GM19372 (cell line): ENCODE results near the gene YWHAG.
"Not testable (repeated sequence)": the region's sequence is repeated elsewhere in the genome, so short reads cannot be mapped to it uniquely, and the experiment has no call there.

Source experiments
- ATAC-seq: cut with Tn5 transposase; IDR thresholded peaks from one replicate; pipeline ENCODE4 v1.9.1; 2021; ENCODE audit warnings: mild to moderate bottlenecking, low read depth, moderate library complexity; ENCODE audit not compliant: unreplicated experiment

YWHAG gene

DNA sequence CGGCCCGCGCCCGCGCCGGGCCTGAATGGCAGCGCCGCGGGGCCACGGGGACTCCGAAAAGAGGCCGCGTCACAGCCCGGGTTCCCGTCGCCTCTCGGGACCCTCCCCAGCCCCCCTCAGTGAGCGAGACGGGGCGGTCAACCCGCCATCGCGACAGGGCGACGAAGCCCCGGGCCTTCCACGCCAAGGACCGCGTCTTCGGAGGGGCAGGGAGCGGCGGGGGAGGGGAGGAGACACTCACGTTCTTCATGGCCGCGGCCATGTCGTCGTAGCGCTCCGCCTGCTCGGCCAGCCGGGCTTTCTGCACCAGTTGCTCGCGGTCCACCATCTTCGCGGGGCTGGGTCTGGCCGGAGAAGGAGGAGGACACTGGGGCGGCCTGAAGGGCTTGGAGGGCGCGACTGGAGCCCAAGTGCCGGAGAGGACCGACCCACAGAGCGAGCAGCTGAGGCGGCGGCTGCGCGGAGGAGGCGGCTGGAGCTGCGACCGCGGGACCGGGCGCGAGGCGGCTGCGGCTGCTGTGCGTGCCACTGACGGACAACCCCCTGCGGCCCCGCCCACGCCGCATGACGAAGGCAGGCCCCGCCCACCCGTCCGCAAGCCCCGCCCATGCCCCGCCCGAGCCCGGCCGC, at the start of gene YWHAG:
Gene YWHAG (minus strand): TSS at position 511 of the 630 bp plus-strand sequence. CDS start 183 bp downstream, at position 328.
- ATAC-seq: peak; percentile 56

- no peak for ATAC-seq
Measured at GRCh38 chr7:76408121-76408560, 49.4 kb upstream of the YWHAG start.

DNA sequence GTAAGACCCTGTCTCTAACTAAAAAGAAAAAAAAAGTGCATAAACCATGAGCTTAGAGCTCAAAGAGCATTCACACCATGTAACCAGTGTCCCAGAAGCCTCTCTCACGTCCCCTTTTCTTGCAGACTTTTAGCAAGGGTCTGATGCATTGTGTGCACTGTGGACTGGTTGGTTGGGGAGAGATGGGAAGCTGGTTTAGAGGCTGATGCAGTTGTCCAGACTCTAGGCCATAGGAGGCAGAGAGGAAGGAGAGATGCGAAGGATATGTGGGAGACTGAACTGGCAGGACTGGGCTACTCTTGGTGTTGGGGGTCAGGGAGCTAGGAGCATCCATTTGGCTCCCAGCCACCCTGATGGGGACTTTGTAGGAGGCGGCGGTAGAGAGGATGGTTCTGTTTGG, 48.9 kb upstream of the YWHAG start:
- no peak for ATAC-seq

DNA sequence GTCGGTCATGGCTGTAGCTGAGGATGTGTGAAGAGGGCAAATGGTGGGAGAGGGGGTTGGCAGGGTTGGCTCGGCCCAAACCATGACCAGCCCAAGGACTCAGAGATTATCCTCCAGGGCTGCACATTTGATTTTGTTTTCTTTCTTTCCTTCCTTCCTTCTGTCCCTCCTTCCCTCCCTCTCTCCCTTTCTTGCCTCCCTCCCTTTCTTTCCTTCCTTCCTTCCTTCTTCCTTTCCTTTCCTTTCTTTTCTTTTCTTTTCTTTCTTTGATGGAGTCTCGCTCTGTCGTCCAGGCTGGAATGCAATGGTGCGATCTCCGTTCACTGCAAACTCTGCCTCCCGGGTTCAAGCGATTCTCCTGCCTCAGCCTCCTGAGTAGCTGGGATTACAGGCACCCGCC, 46.9 kb upstream of the YWHAG start:
- ATAC-seq: no peak

GRCh38 chr7:76403780-76404494, 45.1 kb upstream of the YWHAG start:
- ATAC-seq: no peak

GRCh38 chr7:76403097-76403496, 44.3 kb upstream of the YWHAG start:
- not testable (repeated sequence) for ATAC-seq

DNA sequence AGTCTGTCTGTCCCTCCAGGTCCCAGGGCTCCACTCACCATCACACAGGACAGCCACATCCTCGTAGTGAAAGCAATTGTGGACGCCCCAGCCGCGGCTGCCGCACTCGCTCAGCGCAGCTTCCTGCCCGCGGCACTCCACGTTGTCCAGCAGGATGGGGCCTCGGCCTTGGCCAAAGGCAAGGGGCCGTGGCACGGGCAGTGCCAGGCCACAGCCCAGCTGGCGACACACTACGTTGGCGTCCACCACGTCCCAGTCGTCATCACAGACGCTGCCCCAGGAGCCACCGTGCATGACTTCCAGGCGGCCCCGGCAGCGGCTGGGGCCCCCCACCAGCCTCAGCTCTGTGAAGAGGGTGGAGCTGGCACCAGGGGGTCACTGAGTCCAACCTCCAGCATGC, 41.5 kb upstream of the YWHAG start:
- ATAC-seq: no peak

GRCh38 chr7:76397409-76398183, 38.8 kb upstream of the YWHAG start:
- peak; percentile 31 for ATAC-seq

DNA sequence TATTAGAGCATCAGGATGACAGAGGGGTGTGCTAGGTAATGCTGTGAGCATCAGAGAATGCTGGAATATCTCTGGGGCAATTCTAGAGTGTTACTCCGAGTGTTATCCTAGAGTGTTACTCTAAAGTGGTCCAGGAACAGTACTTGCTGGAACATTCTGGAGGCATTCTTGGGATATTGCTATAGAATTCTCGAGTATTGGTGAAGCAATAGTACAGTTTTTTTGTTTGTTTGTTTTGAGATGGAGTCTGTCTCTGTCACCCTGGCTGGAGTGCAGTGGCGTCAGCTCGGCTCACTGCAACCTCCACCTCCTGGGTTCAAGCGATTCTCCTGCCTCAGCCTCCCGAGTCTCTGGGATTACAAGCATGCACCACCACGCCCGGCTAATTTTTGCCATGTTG, 38.1 kb upstream of the YWHAG start:
- no peak for ATAC-seq

- no peak for ATAC-seq
Measured at GRCh38 chr7:76395965-76396726, 37.4 kb upstream of the YWHAG start.

- not testable (repeated sequence) for ATAC-seq
Measured at GRCh38 chr7:76395605-76395964, 36.8 kb upstream of the YWHAG start.

- ATAC-seq: no peak
Measured at GRCh38 chr7:76394957-76395356, 36.2 kb upstream of the YWHAG start.

GRCh38 chr7:76393116-76394031, 34.6 kb upstream of the YWHAG start:
- peak; percentile 77 for ATAC-seq

GRCh38 chr7:76392531-76393115, 33.8 kb upstream of the YWHAG start:
- no peak for ATAC-seq

DNA sequence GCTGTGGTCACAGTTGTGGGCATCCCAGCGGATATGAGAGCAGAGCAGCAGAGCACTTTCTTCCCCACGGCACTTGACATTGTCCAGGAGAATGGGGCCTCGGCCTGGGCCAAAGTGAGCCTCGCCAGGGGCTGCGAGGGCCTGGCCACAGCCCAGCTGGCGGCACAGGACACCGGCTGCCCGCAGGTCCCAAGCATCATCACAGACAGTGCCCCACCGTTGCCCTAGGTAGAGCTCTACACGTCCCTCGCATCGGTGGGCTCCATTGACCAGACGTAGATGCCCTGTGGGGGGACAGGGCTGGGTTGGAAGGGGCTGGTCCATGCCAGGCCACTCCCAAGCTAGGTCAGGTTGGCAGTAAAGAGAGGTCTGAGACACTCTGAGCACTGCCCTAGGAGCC, 31.3 kb upstream of the YWHAG start:
- ATAC-seq: no peak

GRCh38 chr7:76387789-76388188, 29.0 kb upstream of the YWHAG start:
- not testable (repeated sequence) for ATAC-seq

- no peak for ATAC-seq
Measured at GRCh38 chr7:76386691-76387260, 28.0 kb upstream of the YWHAG start.

DNA sequence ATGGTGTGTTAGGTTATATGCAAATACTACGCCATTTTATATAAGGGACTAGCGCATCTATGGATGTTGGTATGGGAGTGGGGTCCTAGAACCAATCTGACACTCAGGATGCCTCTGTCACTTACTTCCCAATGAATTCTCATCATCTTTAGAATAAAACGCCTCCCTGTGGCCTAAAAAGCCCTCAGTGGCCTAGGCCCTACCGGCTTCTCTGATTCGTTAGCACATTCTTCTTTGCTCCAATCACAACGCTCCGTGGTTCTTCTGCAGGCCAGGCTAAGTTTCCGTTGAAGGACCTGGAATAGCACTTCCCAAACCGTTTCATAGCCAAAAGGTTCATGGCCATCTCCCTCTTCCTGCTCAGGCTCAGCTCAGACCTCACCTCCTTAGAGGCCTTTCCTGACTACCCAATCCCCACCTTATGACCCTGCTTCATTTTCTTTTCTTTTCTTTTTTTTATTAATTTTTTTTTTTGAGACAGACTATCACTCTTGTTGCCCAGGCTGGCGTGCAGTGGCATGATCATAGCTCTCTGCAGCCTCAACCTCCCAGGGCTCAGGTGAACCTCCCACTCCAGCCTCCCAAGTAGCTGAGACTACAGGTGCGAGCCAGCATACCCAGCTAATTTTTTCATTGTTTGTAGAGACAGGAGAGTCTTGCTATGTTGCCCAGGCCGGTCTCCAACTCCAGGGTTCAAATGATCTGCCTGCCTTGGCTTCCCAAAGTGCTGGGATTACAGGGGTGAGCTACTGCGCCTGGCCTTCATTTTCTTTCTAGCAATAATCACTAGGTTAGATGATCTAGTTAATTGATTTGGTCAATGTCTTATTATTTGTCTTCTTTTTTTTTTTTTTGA, 24.5 kb upstream of the YWHAG start:
- ATAC-seq: no peak
